K562 (cell line): ENCODE data around the gene PPT1. TPM values are rescaled to one million over a fixed set of nuclear protein-coding genes. Genes with fewer than 3 reads are reported as not detected.
A peak's percentile ranks its signal among the peaks of the same experiment; 100 is the strongest.

Experiments used
- ADNP ChIP-seq: fragments of 200-800 bp; sonication (Bioruptor generic); IDR thresholded peaks from 2 replicates; pipeline ENCODE4 v1.6.1; 2016; ENCODE audit warnings: missing genetic modification characterization, missing compliant biosample characterization
- ARNT ChIP-seq, 2 experiments: fragments of 450-650 bp; IDR thresholded peaks; 2 replicates each; pipeline ENCODE4 v1.6.1; 2016; ENCODE audit warnings: mild to moderate bottlenecking in 1 of 2
- ATF3 ChIP-seq, 2 experiments: fragments of 450-650 bp in 1 of 2; sonication (generic) in 1 of 2; formaldehyde crosslinking in 1 of 2; IDR thresholded peaks in 1 of 2; conservative IDR thresholded peaks in 1 of 2; 2 replicates each; pipeline versions ENCODE4 v1.6.1 to v1.8.1; 2016 to 2023; ENCODE audit warnings: mild to moderate bottlenecking in 2 of 2, moderate library complexity in 2 of 2, inconsistent platforms in 1 of 2, missing genetic modification reagents in 1 of 2
- ATF7 ChIP-seq: fragments of 450-650 bp; IDR thresholded peaks from 2 replicates; pipeline ENCODE4 v1.7.1; 2014; ENCODE audit warnings: mild to moderate bottlenecking, moderate library complexity
- C11orf30 ChIP-seq: fragments of 450-650 bp; IDR thresholded peaks from 2 replicates; pipeline ENCODE4 v1.6.1; 2016; ENCODE audit warnings: low read depth, mild to moderate bottlenecking
- CREB1 ChIP-seq, 2 experiments: sonication (generic) in 1 of 2; formaldehyde crosslinking in 1 of 2; IDR thresholded peaks; 2 replicates each; pipeline versions ENCODE4 v1.6.1 to v1.8.0; 2012 to 2022; ENCODE audit warnings: inconsistent platforms in 1 of 2, mild to moderate bottlenecking in 1 of 2, missing genetic modification reagents in 1 of 2, moderate library complexity in 1 of 2
- CTCF ChIP-seq, 3 experiments: IDR thresholded peaks in 2 of 3; conservative IDR thresholded peaks in 1 of 3; 2 replicates each; pipeline ENCODE4 v1.5.1; 2011 to 2012; ENCODE audit warnings: low read length in 3 of 3, mild to moderate bottlenecking in 3 of 3, control low read depth in 2 of 3, improper control_type of control experiment in 1 of 3, inconsistent platforms in 1 of 3, low read depth in 1 of 3, mixed read lengths in 1 of 3, moderate library complexity in 1 of 3; ENCODE audit not compliant: insufficient read depth in 2 of 3
- DIDO1 ChIP-seq: fragments of 450-650 bp; IDR thresholded peaks from 2 replicates; pipeline ENCODE4 v1.6.1; 2016; ENCODE audit warnings: low read depth, missing biosample characterization, missing genetic modification characterization
- E4F1 ChIP-seq: fragments of 250-450 bp; sonication (Bioruptor Pico); IDR thresholded peaks from 2 replicates; pipeline ENCODE4 v1.5.0; 2021; ENCODE audit warnings: mild to moderate bottlenecking, borderline replicate concordance
- FIP1L1 ChIP-seq: fragments of 200-400 bp; formaldehyde crosslinking; IDR thresholded peaks from 2 replicates; pipeline ENCODE4 v1.6.1; 2018; ENCODE audit warnings: mild to moderate bottlenecking, low read depth, low read length; ENCODE audit not compliant: poor library complexity, severe bottlenecking
- GTF2E2 ChIP-seq: fragments of 200-800 bp; sonication (Bioruptor generic); IDR thresholded peaks from 2 replicates; pipeline ENCODE4 v1.6.1; 2016; ENCODE audit warnings: missing genetic modification characterization, missing compliant biosample characterization
- NFYB ChIP-seq: IDR thresholded peaks from 2 replicates; pipeline ENCODE4 v1.6.1; 2011; ENCODE audit warnings: mild to moderate bottlenecking, moderate library complexity; ENCODE audit not compliant: insufficient read length; ENCODE audit errors: extremely low read depth
- NKRF ChIP-seq: fragments of 450-650 bp; IDR thresholded peaks from 2 replicates; pipeline ENCODE4 v1.6.1; 2016; ENCODE audit warnings: borderline replicate concordance
- POLR2G ChIP-seq: fragments of 200-400 bp; formaldehyde crosslinking; IDR thresholded peaks from 2 replicates; pipeline ENCODE4 v1.6.1; 2017; ENCODE audit warnings: low read depth, mild to moderate bottlenecking, antibody characterized with exemption, low read length, moderate library complexity
- RNF2 ChIP-seq: sonication (generic); IDR thresholded peaks from 2 replicates; pipeline ENCODE4 v1.6.1; 2016
- SRF ChIP-seq, 2 experiments: fragments of 250-450, 450-650 bp in 1 of 2; sonication (Bioruptor Pico) in 1 of 2; sonication (generic) in 1 of 2; formaldehyde crosslinking; IDR thresholded peaks; 2 replicates each; pipeline versions ENCODE4 v1.5.0 to v1.5.1; 2020 to 2022; ENCODE audit warnings: mild to moderate bottlenecking in 1 of 2, missing genetic modification reagents in 1 of 2
- TAL1 ChIP-seq: fragments of 450-650 bp; IDR thresholded peaks from 2 replicates; pipeline ENCODE4 v1.6.1; 2016; ENCODE audit warnings: mild to moderate bottlenecking
- TEAD1 ChIP-seq, 2 experiments: fragments of 450-650 bp in 1 of 2; sonication (generic) in 1 of 2; formaldehyde crosslinking; IDR thresholded peaks; 2 replicates each; pipeline versions ENCODE4 v1.4.0 to v1.8.0; 2020 to 2022; ENCODE audit warnings: mild to moderate bottlenecking in 2 of 2, missing genetic modification reagents in 1 of 2
- ZKSCAN1 ChIP-seq: fragments of 150-350 bp; IDR thresholded peaks from 2 replicates; pipeline ENCODE4 v1.6.1; 2016; ENCODE audit warnings: low read depth, low read length
- polyA plus RNA-seq, 8 experiments: library from polyadenylated mRNA; depleted of rRNA in 4 of 8; stranded (reverse) in 5 of 8; unstranded in 3 of 8; fragments of >200 nt; fragmentation: Nextera tagmentation in 2 of 8; fragmentation: Illumina TruSeq in 1 of 8; extraction: Ambion mirVana in 2 of 8; extraction: Trizol in 1 of 8; gene quantifications; 2 replicates each; pipeline versions ENCODE4 v1.2.1 to v1.2.3, GENCODE V29; 2011 to 2014; ENCODE audit warnings: inconsistent platforms in 1 of 8, missing spikeins in 1 of 8
- total RNA-seq, 7 experiments: library from RNA; depleted of rRNA in 6 of 7; stranded (reverse); fragments of >200 nt in 6 of 7; fragmentation: Illumina TruSeq in 2 of 7; extraction: Trizol in 2 of 7; gene quantifications; 2 replicates each; pipeline versions ENCODE4 v1.2.1 to v1.2.3, GENCODE V29; 2011 to 2021; ENCODE audit warnings: low replicate concordance in 1 of 7

PPT1 gene
- total and polyA plus RNA-seq, 9 of the 15 experiments (the other 6 are each of a cell fraction or from before 2014, with no cell fraction given), result 72.2 to 285 (median 143) TPM

- TF ChIP-seq E4F1 (CRISPR knock-in tag) (no peak), SRF (CRISPR knock-in tag; IDR thresholded peaks at IDR 0.05) (no peak), ATF7 (peak; percentile 96), NFYB (no peak), FIP1L1 (no peak), DIDO1 (tag) (0 out of 2 replicates have a peak, but pooled peaks have one; percentile 23), ATF3 (IDR thresholded peaks at IDR 0.05) (peak; percentile 94), ATF3 (CRISPR knock-in tag; conservative IDR thresholded peaks at IDR 0.05) (peak; percentile 37; the same call in 1 of the 2 replicates), ZKSCAN1 (no peak), CTCF (IDR thresholded peaks at IDR 0.05 in 2 of 3, conservative IDR thresholded peaks at IDR 0.05 in 1 of 3; ENCODE audit: insufficient read depth in 2 of 3, low read depth in 1 of 3, low read length in 3 of 3) (no peak), C11orf30 (peak; percentile 22; the same call in 1 of the 2 replicates), POLR2G (no peak), NKRF (0 out of 2 replicates have a peak, but pooled peaks have one; percentile 48), CREB1 (IDR thresholded peaks at IDR 0.05) (peak; percentile 47; the same call in 1 of the 2 replicates), CREB1 (CRISPR knock-in tag; IDR thresholded peaks at IDR 0.05) (no peak), ADNP (tag) (no peak), ARNT (IDR thresholded peaks at IDR 0.05) (peak in 1 of 2 experiments; percentile 94; a peak in 3 of 4 replicates), TEAD1 (CRISPR knock-in tag; IDR thresholded peaks at IDR 0.05) (peak; percentile 49 to 94; a peak in 2 of 4 replicates), GTF2E2 (tag) (no peak; the same call in 1 of the 2 replicates), RNF2 (peak; percentile 94), TAL1 (peak; percentile 98)
Measured at GRCh38 chr1:40057310-40058030, 39.6 kb downstream of the PPT1 start (continued).
